Endometrium (tissue), 2 donors: ENCODE measurements around the gene MYLK.

Source experiments
- FAIRE-seq: peaks from 2 replicates; lab custom pipeline; 2012; peaks lifted over from hg19 to GRCh38; lab: Jason Lieb, UNC
- donor health status: control.
- donor health status: control.

Gene MYLK

DNA sequence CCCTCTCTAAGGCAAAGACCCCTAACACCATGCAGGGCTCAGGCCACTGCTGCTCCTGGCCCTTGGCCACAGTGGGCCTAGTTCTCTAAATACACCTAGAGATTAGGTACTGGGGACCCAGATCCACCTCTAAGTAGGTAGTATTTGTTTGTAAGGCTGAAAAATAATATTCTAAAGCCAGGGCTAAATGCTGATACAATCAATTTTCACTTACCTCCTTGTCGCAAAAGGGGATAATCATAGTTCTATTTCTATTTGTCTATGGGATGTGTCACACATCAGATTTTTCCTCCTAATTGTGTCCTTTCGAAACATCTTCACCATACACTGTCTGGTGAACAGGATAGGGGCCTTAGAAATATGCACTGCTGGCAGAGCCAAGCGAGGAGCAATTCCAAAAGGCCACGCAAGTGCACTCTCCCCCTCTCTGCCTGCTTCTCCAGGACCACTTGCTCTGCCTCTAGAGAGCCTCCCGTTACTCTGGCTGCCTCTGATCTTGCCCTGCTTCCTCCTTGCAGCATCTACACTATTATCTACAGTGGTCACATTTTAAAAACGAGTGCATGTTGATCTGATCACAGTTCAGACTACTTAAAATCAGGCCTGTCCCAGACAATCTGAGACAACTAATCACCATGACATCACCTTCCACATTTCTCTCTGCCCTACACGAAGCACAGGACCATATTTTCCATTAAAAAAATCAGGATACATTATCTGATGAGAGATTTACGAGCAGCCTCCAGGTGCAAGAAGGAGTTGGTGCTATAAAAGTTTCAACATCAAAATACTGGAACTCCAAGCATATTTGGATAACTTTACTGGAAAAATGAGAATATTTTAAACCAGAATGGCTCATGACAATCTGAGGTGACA lies 115.4 kb downstream of the MYLK start:
- FAIRE-seq, result no peak

DNA sequence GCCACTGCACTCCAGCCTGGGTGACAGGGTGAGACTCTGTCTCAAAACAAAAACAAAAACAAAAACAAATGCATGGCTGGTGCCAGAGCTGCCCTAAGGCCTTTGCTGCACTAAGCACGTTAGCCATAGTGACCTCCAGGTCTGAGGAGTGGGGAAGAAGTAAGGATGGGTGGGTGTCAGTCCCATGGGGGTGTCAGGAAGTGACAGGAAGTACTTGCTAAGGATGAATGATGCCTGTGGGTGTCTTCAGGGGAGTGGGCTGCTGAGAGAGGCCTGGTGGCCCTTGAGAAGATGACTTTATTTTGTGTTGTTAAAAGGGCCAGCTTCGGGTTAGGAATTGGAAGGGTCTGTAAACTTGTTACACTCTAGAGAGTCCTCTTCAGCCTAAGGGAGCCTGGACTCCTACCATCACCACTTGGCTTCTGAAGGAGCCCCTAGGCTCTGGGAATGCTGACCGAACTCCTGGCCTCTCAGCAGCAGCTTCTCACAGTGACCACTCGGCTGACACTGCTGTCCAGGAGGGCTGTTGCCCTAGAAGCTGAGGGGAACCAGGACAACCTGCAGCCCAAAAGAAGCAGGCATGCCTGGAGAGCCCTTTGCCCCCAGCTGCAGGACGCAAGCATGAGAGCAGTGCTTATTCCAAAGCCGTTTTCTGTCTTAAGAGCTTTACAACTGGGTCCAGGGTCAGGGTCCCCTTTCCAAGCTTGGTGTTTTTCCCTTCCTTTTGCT lies 116.4 kb downstream of the MYLK start:
- no peak for FAIRE-seq

DNA sequence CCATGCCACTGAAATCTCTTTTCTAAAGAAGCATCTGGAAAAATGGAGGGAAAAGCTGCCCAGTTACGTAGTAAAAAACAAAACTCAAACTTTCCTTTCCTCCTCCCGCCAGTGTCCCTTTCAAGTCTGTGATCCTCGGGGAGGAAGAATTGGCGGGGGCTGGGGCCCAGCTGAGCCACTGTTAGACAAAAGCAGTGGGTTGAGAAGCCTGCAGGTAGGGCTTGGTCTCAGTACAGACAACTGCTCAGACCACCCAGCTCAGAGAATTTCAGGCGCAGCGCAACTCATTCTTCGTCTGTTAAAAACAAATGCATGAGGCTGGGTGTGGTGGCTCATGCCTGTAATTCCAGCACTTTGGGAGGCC lies 117.1 kb downstream of the MYLK start:
- FAIRE-seq, result no peak

DNA sequence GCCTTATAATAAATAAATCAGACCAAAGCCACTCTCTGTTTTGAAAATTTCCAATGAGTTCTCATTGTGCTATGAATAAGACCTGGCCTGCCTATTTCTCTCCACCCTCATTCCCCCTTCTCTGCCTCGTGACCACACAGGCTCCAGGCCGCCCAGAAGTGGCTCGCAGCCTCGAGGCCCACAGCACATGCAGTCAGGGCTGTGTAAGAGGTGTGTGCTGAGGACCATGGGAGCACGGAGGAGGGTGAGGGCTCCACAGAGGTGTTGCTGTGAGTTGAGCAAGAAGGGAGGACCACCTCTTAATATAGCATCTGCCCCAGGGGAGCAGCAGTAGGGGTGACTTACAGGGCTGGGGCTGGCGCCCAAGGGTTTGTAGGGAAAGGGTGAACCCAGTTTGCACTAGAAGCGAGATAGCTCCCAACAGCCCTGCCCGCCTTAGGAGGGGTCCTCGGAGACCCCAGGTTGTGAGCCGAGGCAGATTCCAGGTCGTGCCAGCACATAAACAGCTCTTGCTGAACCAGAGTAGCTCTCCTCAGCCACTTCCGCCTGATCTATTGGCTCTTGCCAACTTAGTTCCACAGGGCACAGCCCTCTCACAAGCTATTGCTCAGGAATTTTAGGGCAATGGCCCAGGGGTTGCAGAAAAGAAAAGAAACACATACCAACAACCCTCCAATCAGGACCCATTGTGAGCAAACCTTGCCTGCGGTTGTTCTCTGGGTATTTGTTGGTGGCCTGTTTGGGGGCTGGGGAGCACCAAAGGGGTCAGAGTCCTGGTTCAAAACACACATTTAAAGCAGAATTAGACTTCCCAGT lies 117.7 kb downstream of the MYLK start:
- no peak for FAIRE-seq

DNA sequence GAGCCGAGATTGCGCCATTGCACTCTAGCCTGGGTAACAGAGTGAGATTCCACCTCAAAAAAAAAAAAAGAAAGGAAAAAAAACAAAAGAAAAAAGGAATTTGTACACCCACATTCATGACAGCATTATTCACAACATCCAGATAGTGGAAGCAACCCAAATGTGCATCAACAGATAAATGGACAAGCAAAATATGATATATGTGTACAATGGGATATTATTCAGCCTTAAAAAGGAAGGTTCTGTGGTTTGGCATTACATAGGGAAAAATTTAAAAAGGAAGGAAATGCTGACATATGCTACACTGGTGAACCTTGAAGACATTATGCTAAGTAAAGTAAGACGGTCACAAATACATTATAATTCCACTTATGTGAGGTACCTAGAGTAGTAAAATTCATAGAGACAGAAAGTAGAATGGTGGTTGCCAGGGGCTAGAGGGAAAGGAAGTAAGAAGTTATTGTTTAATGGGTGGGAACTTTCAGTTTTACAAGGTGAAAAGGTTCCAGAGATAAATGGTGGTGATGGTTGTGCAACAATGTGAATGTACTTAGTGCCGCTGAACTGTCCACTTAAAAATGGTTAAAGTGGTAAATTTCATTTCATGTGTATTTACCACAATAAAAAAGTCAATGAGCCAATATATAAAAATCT lies 118.5 kb downstream of the MYLK start:
- FAIRE-seq, result no peak

DNA sequence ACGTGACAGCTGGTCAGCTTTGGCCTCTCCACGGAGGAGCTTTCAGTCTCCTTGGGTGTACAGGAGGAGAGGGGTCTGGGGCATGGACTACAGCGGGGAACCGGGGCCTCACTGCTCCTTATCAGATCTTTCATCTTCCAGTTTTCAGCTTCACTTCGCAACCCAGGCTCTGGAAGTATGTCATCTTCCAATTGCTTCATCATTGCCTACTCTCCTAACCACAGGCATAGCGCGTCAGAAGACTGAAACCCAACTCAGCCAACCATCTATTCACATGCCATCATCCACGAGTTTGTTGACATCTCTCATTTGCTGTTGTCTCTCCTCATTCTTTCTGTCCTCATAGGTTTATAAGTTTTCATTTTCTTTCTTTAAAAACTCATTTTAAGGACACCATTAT lies 119.5 kb downstream of the MYLK start:
- FAIRE-seq, result no peak

DNA sequence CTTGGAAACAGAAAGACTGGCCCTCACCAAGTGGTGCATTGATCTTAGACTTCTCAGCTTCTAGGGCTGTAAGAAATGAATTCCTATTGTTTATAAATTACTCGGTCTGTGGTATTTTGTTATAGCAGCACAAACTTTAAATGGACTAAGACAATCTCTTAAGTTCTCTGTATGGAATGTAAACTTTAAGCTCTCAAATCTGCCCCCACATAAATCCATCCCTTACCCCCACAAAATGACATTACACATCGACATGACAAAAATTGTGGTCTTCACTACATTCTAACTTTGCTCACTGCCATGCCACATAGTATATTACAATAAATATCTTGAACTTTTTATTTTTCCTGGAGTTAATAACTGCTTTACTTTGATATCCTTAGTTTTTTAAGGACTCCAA lies 121.3 kb downstream of the MYLK start:
- FAIRE-seq, result no peak

DNA sequence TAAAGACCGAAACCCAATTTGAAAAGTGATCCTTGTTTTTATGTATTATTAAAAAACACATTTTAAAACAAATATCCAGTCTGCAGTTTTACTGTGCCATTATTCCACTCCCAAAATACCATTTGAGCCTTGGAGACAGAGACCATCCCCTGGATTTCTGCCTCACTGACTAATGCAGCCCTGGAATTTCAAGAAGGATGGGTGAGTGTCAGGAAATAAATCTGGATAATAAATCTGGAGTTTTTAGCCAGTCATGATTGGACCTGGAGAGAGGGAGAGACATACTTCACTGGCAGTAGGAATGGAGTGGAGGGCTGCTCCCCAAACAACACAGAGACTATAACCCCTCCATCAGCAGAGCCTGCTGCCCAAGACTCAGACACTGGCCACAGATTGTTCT lies 123.3 kb downstream of the MYLK start:
- no peak for FAIRE-seq

DNA sequence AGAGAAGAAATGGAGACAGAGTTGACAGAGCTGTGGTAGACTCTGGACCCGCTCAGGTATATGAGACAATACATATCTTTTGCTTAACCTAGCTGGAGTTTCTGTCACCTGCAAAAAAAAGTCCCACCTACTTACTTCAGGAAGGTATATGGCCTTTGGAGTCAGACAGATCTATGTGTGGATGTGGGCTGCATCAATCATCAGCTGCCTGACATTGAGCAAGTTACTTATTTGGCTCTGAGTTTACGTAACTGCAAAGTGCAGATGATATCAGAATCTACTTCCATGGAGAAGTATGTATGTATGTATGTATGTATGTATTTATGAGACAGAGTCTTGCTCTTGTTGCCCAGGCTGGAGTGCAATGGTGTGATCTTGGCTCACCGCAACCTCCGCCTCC lies 124.3 kb downstream of the MYLK start:
- no peak for FAIRE-seq

DNA sequence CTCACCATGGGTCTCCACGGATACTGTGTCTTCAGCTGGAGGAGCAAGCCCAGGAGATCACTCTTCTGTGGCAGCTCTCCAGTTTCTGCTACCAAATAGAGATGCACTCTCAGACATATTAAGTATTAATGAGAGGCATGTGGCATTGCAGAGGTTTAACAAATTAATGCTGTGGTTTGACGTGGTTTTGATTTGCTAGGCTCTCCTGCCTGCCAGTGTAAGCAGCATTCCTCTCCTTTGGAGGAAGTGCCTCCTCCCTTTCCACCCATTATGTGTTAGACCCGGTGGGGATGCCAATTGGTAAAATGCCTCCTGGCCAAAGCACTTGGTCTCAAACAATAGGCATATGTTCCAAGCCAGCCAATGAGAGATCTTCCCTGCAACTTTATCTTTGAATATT lies 124.8 kb downstream of the MYLK start:
- no peak for FAIRE-seq

DNA sequence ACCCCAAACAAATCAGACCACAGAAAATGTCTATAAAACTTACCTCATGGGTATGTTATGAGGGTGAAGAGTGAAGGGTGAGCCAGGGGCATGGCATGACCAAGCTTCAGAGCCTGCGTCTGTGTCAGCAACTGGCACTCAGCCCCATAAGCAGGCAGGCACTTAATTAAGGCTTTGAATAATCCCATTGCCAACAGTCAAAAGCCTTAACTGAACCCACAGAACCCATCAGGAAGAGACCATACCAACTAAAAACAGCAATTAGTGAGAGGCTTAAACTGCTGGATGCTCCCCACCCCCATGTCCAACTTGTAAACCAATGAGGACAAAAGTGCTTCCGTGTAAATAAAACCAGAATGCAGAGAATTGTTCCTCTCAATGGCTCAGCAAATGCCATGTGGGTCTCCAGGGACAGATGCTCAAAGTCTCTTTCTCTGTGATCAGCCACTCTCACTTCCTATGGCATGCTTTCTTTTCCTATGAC lies 126.0 kb downstream of the MYLK start:
- FAIRE-seq, result no peak

DNA sequence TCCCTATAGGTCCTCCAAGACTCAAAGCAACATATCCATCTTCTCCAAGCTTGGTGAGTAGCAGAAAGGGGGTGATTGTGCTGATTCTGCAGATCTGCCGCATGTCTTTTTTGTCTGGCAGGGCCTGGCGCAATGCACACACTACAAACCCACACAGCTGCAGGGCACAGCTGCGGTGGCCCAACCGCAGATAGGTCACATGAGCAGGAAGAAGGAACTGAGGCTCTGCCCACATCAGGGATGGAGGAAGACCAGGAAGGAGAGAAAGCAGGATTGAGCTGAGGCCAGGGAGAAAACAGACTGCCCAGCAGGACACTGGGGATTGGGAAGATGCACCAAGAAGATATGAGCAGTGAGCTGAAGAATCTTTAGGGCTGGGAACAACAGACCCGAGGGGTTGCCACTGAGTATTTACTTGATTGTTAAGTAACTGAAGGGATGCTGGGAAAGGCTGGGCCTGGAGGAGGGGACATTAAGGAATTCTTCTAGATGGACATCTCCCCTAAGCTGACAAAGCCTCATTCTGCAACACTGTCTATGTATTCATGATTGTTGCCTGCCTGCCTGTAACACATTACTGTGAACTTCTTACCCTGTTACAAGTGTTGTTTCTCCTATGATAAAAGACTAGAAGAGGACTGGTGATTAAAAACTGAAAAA lies 126.7 kb downstream of the MYLK start:
- FAIRE-seq, result no peak

DNA sequence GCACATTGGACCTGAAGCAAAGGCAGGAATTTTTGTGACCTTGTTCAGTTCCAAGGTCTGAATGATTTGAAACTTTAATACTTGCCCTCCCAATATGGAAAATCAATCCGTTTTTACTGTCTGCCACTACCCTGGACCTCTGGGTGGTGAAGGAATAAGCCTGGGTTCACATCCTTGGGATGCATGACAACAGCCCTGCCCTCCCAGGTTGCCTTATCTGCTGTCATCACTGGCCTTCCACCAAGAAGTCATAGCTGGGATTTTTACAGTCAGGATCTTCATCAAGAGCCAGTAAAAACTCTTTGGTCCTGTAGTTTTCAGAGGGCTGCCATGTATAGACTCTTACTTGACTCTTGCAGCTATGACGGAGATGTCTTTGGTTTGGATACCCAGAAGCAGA lies 128.6 kb downstream of the MYLK start:
- no peak for FAIRE-seq

DNA sequence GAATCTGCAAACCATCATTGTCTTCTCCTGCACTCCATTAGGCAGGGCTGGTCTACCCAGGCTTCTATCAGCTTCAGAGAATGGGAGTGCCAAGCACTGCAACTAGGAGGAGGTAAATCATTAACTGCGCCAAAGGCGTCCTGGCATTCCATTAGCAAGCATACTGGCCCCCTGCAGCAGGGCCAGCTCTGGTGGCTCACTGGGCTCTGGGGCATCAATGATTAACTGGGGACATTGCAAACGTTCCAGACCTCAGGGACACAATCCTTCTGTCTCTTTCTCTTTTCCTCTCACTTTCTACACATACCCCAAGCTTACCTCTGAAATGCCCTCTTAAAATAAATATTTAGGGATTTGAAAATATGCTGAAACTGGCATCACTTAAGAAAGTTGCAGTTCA lies 129.0 kb downstream of the MYLK start:
- FAIRE-seq, result no peak

DNA sequence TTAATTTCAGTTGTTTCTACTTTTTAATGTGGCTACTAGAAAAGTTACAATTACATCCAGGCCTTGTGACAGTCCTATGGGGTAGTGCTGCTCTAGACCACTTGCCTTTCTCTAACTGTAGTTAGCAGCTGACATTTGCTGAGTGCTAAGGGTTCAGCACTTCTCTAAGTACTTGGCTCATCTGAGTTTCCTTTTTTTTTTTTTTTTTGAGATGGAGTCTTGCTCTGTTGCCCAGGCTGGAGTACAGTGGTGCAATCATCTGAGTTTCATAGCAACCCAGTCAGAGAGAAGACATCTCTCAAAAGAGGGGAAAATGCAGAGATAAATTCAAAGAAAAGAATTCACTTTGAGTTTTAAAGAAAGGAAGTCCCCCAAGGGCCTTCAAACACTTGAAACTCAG lies 130.8 kb downstream of the MYLK start:
- no peak for FAIRE-seq

DNA sequence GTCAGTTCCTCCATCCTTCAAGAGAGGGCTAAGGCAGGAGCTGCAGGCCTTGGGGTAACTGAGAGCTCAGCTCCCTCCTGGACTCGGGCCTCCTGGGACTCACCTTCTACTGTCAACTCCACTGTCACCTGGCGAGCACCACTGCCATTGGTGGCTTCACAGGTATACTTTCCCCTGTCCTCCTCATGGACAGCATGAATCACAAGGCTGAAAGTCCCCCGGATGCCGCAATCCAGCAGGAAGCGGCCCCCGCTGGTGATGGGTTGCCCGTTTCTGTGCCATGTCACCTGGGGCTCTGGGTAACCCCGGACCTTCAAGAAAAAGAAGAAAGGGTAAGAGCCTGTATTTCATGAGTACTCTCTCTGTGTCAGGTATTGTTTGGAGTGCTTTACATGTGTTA lies 131.9 kb downstream of the MYLK start:
- FAIRE-seq, result no peak

DNA sequence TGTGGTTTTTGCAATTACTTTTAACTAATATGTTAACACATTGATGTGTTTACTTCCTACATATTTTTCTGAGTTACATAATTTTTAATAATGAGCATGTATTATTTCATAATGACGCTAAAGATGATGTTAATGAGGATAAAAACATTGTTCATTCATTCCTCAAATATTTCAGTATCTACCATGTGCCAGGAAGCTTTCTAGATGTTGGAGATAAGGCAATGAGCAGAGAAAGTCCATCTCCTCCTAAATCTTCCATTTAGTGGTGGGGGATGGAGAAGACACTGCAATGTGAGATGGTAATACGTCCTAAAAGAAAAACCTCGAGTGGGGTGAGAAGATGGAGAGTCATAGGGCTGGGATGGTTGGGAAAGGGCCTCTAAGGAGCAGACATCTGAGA lies 132.7 kb downstream of the MYLK start:
- FAIRE-seq, result no peak

DNA sequence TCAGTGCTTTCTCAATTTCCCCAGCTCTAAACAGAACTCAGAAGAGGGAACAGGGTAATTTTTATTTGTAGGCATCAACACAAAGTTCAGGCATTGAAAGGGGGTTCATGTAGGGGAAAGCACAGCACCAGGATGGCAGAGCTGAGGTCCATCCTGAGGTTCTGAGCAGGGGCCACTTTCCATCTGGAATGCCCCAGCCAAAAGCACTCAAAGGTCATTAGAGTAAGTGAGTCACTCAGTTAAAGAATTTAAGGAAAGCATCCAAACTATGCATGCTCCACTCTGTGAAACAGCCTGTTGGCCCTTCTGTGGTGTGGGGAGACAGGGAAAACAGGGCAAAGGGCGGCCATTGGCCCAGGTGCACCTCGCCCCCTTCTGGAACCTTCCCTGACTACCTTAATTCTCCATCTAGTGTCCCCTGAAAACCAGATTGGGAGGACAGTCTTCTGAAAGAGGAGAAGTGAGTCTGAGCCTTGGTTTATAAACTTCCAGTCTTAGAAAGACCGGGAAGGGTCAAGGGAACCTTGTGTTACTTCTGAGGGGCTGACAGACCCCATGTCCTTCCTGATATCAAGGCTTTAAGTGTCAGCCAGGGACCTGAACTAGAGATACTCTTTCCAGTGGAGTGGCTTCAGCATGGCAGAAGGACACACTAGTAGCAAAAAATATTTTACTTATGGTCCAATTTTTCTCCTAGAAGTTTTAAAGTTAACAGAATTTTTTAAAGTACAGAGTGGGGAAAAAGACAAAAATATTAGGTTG lies 133.3 kb downstream of the MYLK start:
- FAIRE-seq, result no peak

DNA sequence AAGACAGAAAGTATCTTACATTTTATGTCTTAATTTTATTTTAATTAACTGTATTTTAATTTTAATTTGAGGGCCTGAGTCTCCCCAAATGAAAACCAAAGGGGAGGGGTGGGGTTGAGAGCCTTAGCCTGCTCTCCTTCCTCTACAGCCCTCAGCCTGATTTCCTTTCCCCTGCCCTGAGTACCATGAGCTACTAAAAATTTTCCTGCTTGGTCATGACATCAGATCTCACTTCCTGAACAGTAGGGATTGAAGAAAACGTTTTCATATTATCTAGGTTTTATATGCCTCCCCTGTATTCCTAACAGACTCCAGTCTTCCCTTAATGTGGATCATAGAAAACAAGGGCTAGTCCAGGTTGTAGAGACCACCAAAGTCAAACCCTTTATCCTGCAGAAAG lies 133.9 kb downstream of the MYLK start:
- no peak for FAIRE-seq

DNA sequence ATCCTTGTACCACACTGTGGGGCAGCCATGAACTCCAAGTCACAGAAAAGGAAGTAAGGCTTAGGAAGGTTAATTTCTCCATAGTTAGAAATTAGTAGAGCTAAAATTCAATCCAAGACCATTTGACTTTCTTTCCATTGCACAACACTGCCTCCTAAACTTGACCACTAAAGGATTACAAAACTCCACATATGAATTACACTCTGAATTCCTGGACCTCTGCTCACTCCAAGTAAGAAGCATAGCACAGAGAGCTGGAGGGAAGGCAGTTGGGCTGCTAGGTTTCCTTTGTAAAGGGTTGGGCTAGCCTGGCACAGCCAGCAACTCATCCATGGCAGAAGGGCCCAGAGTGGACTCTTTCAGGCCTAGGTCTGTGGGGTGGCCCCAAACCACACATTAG lies 134.4 kb downstream of the MYLK start:
- FAIRE-seq, result no peak
